GM23338 (cell line): ENCODE data around the gene DNAH8. TPM values are rescaled to one million over a fixed set of nuclear protein-coding genes. Genes with fewer than 3 reads are reported as not detected.

Experiments
- ATAC-seq: fragments of 200-7000 bp; cut with Tn5 transposase; 3 replicates; pipeline ENCODE4 v1.9.1; 2020
- DNase-seq: peaks from one replicate; pipeline ENCODE4 v3.0.0-alpha.2; 2015; ENCODE audit warnings: low spot score
- H2AFZ ChIP-seq: fragments of 200-600 bp; sonication (generic); 2 replicates; pipeline ENCODE4 v1.8.0; 2016; ENCODE audit warnings: antibody characterized with exemption, mild to moderate bottlenecking, moderate library complexity
- H3F3A ChIP-seq: fragments of 200-600 bp; sonication (generic); replicated peaks from 2 replicates; pipeline ENCODE4 v1.8.0; 2017; ENCODE audit warnings: antibody characterized with exemption, mixed run types, low read depth
- H3K27ac ChIP-seq: fragments of 200-600 bp; sonication (generic); 2 replicates; pipeline ENCODE4 v1.6.1; 2016; ENCODE audit warnings: low read depth
- H3K27me3 ChIP-seq: fragments of 200-600 bp; sonication (generic); 2 replicates; pipeline ENCODE4 v1.8.0; 2016; ENCODE audit warnings: mild to moderate bottlenecking, mixed run types, moderate library complexity; ENCODE audit not compliant: insufficient read depth
- H3K36me3 ChIP-seq: fragments of 200-600 bp; sonication (generic); 2 replicates; pipeline ENCODE4 v1.8.0; 2016; ENCODE audit warnings: mild to moderate bottlenecking; ENCODE audit not compliant: insufficient read depth
- H3K4me1 ChIP-seq: fragments of 200-600 bp; sonication (generic); 2 replicates; pipeline ENCODE4 v1.8.0; 2016; ENCODE audit warnings: mild to moderate bottlenecking, moderate library complexity; ENCODE audit not compliant: insufficient read depth
- H3K4me2 ChIP-seq: fragments of 200-600 bp; sonication (generic); 2 replicates; pipeline ENCODE4 v1.7.1; 2017; ENCODE audit warnings: mixed run types
- H3K4me3 ChIP-seq: fragments of 200-600 bp; sonication (generic); 2 replicates; pipeline ENCODE4 v1.6.1; 2016; ENCODE audit warnings: mixed run types
- H3K79me2 ChIP-seq: fragments of 200-600 bp; sonication (generic); replicated peaks from 2 replicates; pipeline ENCODE4 v1.8.0; 2017; ENCODE audit warnings: mild to moderate bottlenecking; ENCODE audit not compliant: insufficient read depth
- H3K9me2 ChIP-seq: fragments of 200-600 bp; sonication (generic); 2 replicates; pipeline ENCODE4 v1.8.0; 2017; ENCODE audit not compliant: insufficient read depth
- H4K20me1 ChIP-seq: fragments of 200-600 bp; sonication (generic); replicated peaks from 2 replicates; pipeline ENCODE4 v1.8.0; 2017; ENCODE audit warnings: mild to moderate bottlenecking; ENCODE audit not compliant: insufficient read depth
- H3K27ac Mint-ChIP-seq: 2 replicates; pipeline ENCODE4 v1.8.0; 2020; ENCODE audit warnings: inconsistent platforms, mild to moderate bottlenecking, moderate library complexity, mixed read lengths
- H3K27me3 Mint-ChIP-seq: 3 replicates; pipeline ENCODE4 v1.8.0; 2022; ENCODE audit warnings: low read depth, mild to moderate bottlenecking, moderate library complexity, mixed read lengths, inconsistent platforms; ENCODE audit not compliant: insufficient read depth, poor library complexity
- H3K36me3 Mint-ChIP-seq: 3 replicates; pipeline ENCODE4 v1.8.0; 2021; ENCODE audit warnings: low read depth, mild to moderate bottlenecking, inconsistent platforms, moderate library complexity, mixed read lengths
- H3K4me1 Mint-ChIP-seq: 3 replicates; pipeline ENCODE4 v1.8.0; 2020; ENCODE audit warnings: mild to moderate bottlenecking, inconsistent platforms, mixed read lengths
- H3K4me3 Mint-ChIP-seq: 3 replicates; pipeline ENCODE4 v1.8.0; 2021; ENCODE audit warnings: moderate library complexity, mild to moderate bottlenecking, inconsistent platforms, mixed read lengths
- H3K9me3 Mint-ChIP-seq: 3 replicates; pipeline ENCODE4 v1.8.0; 2020; ENCODE audit warnings: moderate library complexity, mild to moderate bottlenecking, inconsistent platforms, mixed read lengths
- CREB1 ChIP-seq: fragments of 250-450 bp; sonication (Bioruptor Pico); IDR thresholded peaks from 2 replicates; pipeline ENCODE4 v1.5.0; 2020; ENCODE audit warnings: low read depth, mild to moderate bottlenecking, moderate library complexity
- CTCF ChIP-seq, 2 experiments: fragments of 200-600 bp in 1 of 2; sonication (generic) in 1 of 2; conservative IDR thresholded peaks; 2 replicates each; pipeline versions ENCODE4 v1.5.1 to v1.6.1; 2016 to 2017; ENCODE audit warnings: antibody characterized with exemption in 2 of 2, low read depth in 2 of 2, mild to moderate bottlenecking in 2 of 2, moderate library complexity in 1 of 2
- EZH2phosphoT487 ChIP-seq: fragments of 200-600 bp; sonication (generic); IDR thresholded peaks from one replicate; pipeline ENCODE4 v1.8.1; 2018; ENCODE audit warnings: antibody characterized with exemption; ENCODE audit not compliant: unreplicated experiment
- POLR2AphosphoS5 ChIP-seq: IDR thresholded peaks from 2 replicates; pipeline ENCODE4 v1.6.1; 2016; ENCODE audit warnings: antibody characterized with exemption, low read depth
- STAT1 ChIP-seq: IDR thresholded peaks from one replicate; pipeline ENCODE4 v1.6.1; 2016; ENCODE audit warnings: antibody characterized with exemption; ENCODE audit not compliant: unreplicated experiment
- ZNF331 ChIP-seq: fragments of 250-450 bp; sonication (Bioruptor Pico); IDR thresholded peaks from 2 replicates; pipeline ENCODE4 v1.5.0; 2020; ENCODE audit warnings: low read depth, mild to moderate bottlenecking, moderate library complexity
- ZNF462 ChIP-seq: fragments of 250-450 bp; sonication (Bioruptor Pico); IDR thresholded peaks from 2 replicates; pipeline ENCODE4 v1.5.0; 2020; ENCODE audit warnings: mild to moderate bottlenecking, moderate library complexity
- polyA plus RNA-seq: library from polyadenylated mRNA; unstranded; fragments of >200 nt; fragmentation: Nextera tagmentation; extraction: Ambion mirVana; gene quantifications from 2 replicates; pipeline ENCODE4 v1.2.1, GENCODE V29; 2016
- total RNA-seq: library from RNA; depleted of rRNA; stranded (reverse); fragments of >200 nt; shearing (Covaris generic); gene quantifications from 2 replicates; pipeline ENCODE4 v1.2.3, GENCODE V29; 2014

DNAH8 gene
- total and polyA plus RNA-seq, 2 experiments from 2014 or later: 0.02 TPM; not detected in 1

- Mint-ChIP-seq H3K27ac (no peak overlapping the region), H3K36me3 (peaks cover 3% of the 10 kb centered on the region; the same call in 2 of the 3 replicates), H3K9me3 (no peaks in the 10 kb centered on the region), H3K4me3 (no peak overlapping the region), H3K4me1 (peaks cover 13% of the 10 kb centered on the region), H3K27me3 (peaks cover 11% of the 10 kb centered on the region)
- Histone ChIP-seq H3K36me3 (no peaks in the 10 kb centered on the region), H3K9me2 (no peaks in the 10 kb centered on the region), H3K4me3 (no peak overlapping the region), H4K20me1 (peaks cover 4% of the 10 kb centered on the region; the same call in 1 of the 2 replicates), H3F3A (no peaks in the 10 kb centered on the region), H3K27ac (no peak overlapping the region), H3K4me1 (peaks cover 9% of the 10 kb centered on the region; the same call in 1 of the 2 replicates), H3K27me3 (no peaks in the 10 kb centered on the region), H3K4me2 (no peak overlapping the region), H2AFZ (no peak overlapping the region), H3K79me2 (no peaks in the 10 kb centered on the region)
- ATAC-seq (no peak), DNase-seq (no peak)
- TF ChIP-seq EZH2phosphoT487 (no peak), CREB1 (CRISPR knock-in tag) (no peak), POLR2AphosphoS5 (no peak), ZNF331 (no peak), CTCF (conservative IDR thresholded peaks at IDR 0.05; ENCODE audit: low read depth in 2 of 2) (no peak), STAT1 (no peak), ZNF462 (CRISPR knock-in tag) (no peak)
Measured at GRCh38 chr6:39056191-39056590, 341.1 kb downstream of the DNAH8 start.
